Activated T-helper 1 cell treated with anti-CD3 and anti-CD28 coated beads, Interleukin-2, amount 50 U/mL, for 16 hours (primary cell): ENCODE results near the gene ANKFY1.

ENCODE experiments used
- DNase-seq, 2 donors: peaks; one replicate each; pipeline ENCODE4 v3.0.0-alpha.2; 2020; ENCODE audit warnings: low read depth in 1 of 2, low spot score in 1 of 2

ANKFY1 gene

GRCh38 chr17:4120332-4120731 is 143.4 kb downstream of the ANKFY1 start:
- DNase-seq, result no peak

GRCh38 chr17:4119299-4119698 is 144.5 kb downstream of the ANKFY1 start:
- no peak for DNase-seq

DNA sequence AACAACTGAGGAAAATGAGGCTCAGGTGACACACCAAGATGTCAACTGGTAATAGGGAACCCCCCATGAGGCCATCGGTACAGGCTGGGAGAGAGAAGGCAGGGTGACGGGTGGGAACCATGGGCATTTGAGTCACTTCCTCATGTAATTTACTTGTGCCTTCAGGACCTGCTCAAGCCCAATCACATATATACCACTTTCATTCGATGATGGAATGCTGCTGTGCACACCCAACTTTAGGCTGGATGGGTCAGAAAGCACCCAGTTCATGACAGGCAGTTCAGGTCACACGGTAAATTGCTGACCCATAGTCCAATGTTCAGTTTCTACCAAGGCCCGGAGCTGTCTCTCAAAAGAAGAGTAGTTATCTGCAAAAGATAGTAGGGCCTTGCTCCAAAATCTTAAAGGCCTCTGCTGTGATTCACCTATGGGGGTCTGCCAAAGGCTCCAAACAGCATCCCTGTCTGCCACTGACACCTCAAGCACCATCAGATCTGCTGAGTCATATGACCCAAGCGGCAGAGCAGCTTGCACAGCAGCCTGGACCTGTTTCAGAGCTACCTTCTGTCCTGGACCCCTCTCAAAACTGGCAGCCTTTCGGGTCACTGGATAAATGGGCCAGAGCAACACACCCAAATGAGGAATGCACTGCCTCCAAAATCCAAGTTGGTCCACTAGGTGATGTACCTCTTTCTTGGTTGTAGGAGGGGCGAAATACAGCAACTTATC is 145.6 kb downstream of the ANKFY1 start:
- DNase-seq, result no peak

DNA sequence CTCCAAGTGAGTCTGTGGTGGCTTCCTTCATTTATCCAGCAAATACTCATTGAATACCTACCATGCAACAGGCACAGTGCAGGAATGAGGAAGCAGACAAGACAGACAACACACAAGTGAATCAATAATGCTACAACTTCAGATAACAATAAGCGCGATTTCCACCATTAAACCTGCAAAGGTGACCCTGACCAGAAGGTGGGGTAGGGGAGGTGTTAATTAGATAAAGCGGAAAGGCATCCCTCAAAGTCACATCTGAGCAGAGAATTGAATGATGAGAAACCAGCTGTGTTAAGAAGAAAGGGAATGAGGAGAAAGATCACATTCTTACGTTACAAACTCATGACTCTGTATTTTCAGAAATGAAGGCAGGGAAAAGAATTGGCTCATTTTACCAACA is 147.3 kb downstream of the ANKFY1 start:
- no peak for DNase-seq
